Measurements from ENCODE around the gene ACER3.
"Not testable (repeated sequence)": the region's sequence is repeated elsewhere in the genome, so short reads cannot be mapped to it uniquely, and the experiment has no call there.

ACER3 gene

GRCh38 chr11:77038825-77039326 lies 178.2 kb downstream of the ACER3 start:
- DNase-seq (ENCODE audit: low read depth), result no peak

GRCh38 chr11:77039491-77040400 lies 179.0 kb downstream of the ACER3 start:
- DNase-seq (ENCODE audit: low read depth), result no peak

GRCh38 chr11:77040401-77040777 lies 179.7 kb downstream of the ACER3 start:
- no peak for DNase-seq (ENCODE audit: low read depth)

- DNase-seq (ENCODE audit: low read depth), result no peak
Observed at GRCh38 chr11:77040889-77041288, 180.2 kb downstream of the ACER3 start.

GRCh38 chr11:77042111-77042726 lies 181.5 kb downstream of the ACER3 start:
- no peak for DNase-seq (ENCODE audit: low read depth)

GRCh38 chr11:77044356-77044755 lies 183.6 kb downstream of the ACER3 start:
- DNase-seq (ENCODE audit: low read depth), result no peak

GRCh38 chr11:77044886-77045285 lies 184.2 kb downstream of the ACER3 start:
- no peak for DNase-seq (ENCODE audit: low read depth)

GRCh38 chr11:77046060-77046501 lies 185.4 kb downstream of the ACER3 start:
- no peak for DNase-seq (ENCODE audit: low read depth)

- peak; percentile 85 for DNase-seq (ENCODE audit: low read depth)
Observed at GRCh38 chr11:77047007-77047927, 186.5 kb downstream of the ACER3 start.

GRCh38 chr11:77047928-77048446 lies 187.3 kb downstream of the ACER3 start:
- DNase-seq (ENCODE audit: low read depth), result not testable (repeated sequence)

- no peak for DNase-seq (ENCODE audit: low read depth)
Observed at GRCh38 chr11:77049026-77049425, 188.3 kb downstream of the ACER3 start.

GRCh38 chr11:77051511-77051910 lies 190.8 kb downstream of the ACER3 start:
- no peak for DNase-seq (ENCODE audit: low read depth)

GRCh38 chr11:77052518-77052917 lies 191.8 kb downstream of the ACER3 start:
- DNase-seq (ENCODE audit: low read depth), result no peak

- DNase-seq (ENCODE audit: low read depth), result no peak
Observed at GRCh38 chr11:77053217-77054015, 192.7 kb downstream of the ACER3 start.

GRCh38 chr11:77054084-77054483 lies 193.4 kb downstream of the ACER3 start:
- no peak for DNase-seq (ENCODE audit: low read depth)

GRCh38 chr11:77055101-77055561 lies 194.4 kb downstream of the ACER3 start:
- DNase-seq (ENCODE audit: low read depth), result no peak

GRCh38 chr11:77055913-77056312 lies 195.2 kb downstream of the ACER3 start:
- DNase-seq (ENCODE audit: low read depth), result no peak

GRCh38 chr11:77056814-77057402 lies 196.2 kb downstream of the ACER3 start:
- DNase-seq (ENCODE audit: low read depth), result no peak

- DNase-seq (ENCODE audit: low read depth), result no peak
Observed at GRCh38 chr11:77057938-77058474, 197.3 kb downstream of the ACER3 start.

- DNase-seq (ENCODE audit: low read depth), result no peak
Observed at GRCh38 chr11:77058900-77059299, 198.2 kb downstream of the ACER3 start.

All from stromal cell of bone marrow (primary cell).